CD14-positive monocyte (primary cell): ENCODE results near the gene PRRX2. TPM values are rescaled to one million over a fixed set of nuclear protein-coding genes. Genes with fewer than 3 reads are reported as not detected.

Experiments used
- DNase-seq, 3 donors: peaks; one replicate each; pipeline ENCODE4 v3.0.0-alpha.2; 2011 to 2022
- H2AFZ ChIP-seq: 2 replicates; pipeline ENCODE4 v1.6.0; 2012; ENCODE audit warnings: mild to moderate bottlenecking, low read depth, low read length, inconsistent platforms; ENCODE audit not compliant: insufficient read depth, poor library complexity, severe bottlenecking
- H3K27ac ChIP-seq, 2 donors: 1 replicate in 1 of 2; 2 replicates in 1 of 2; pipeline ENCODE4 v1.5.1; 2012 to 2013; ENCODE audit warnings: low read length in 2 of 2, control low read depth in 1 of 2, inconsistent platforms in 1 of 2, low read depth in 1 of 2, mild to moderate bottlenecking in 1 of 2
- H3K27me3 ChIP-seq, 2 donors: one replicate each; pipeline versions ENCODE4 v1.6.0 to v1.6.1; 2011 to 2013; ENCODE audit warnings: low read length in 2 of 2; ENCODE audit not compliant: control insufficient read depth in 2 of 2, insufficient read depth in 2 of 2
- H3K36me3 ChIP-seq, 2 donors: replicated peaks in 1 of 2; 1 replicate in 1 of 2; 2 replicates in 1 of 2; pipeline versions ENCODE4 v1.5.1 to v1.6.1; 2012 to 2013; ENCODE audit warnings: low read length in 2 of 2, control low read depth in 1 of 2, inconsistent platforms in 1 of 2, mild to moderate bottlenecking in 1 of 2; ENCODE audit not compliant: insufficient read depth in 2 of 2, control insufficient read depth in 1 of 2
- H3K4me1 ChIP-seq, 2 donors: 1 replicate in 1 of 2; 2 replicates in 1 of 2; pipeline versions ENCODE4 v1.5.1 to v1.6.1; 2012 to 2013; ENCODE audit warnings: low read length in 2 of 2, control low read depth in 1 of 2, inconsistent platforms in 1 of 2, mild to moderate bottlenecking in 1 of 2, moderate library complexity in 1 of 2; ENCODE audit not compliant: insufficient read depth in 2 of 2, control insufficient read depth in 1 of 2
- H3K4me2 ChIP-seq: replicated peaks from 2 replicates; pipeline ENCODE3; 2012; ENCODE audit warnings: low read length, moderate library complexity, mild to moderate bottlenecking; ENCODE audit not compliant: poor library complexity, severe bottlenecking; ENCODE audit errors: extremely low read depth
- H3K4me3 ChIP-seq, 3 experiments: fragments of 200-600 bp in 1 of 3; sonication (generic) in 1 of 3; replicated peaks in 1 of 3; 1 replicate in 2 of 3; 2 replicates in 1 of 3; pipeline ENCODE4 v1.5.1; 2011 to 2013; ENCODE audit warnings: low read length in 3 of 3, mild to moderate bottlenecking in 3 of 3, control low read depth in 2 of 3, low read depth in 2 of 3, inconsistent platforms in 1 of 3, moderate library complexity in 1 of 3
- H3K79me2 ChIP-seq: 2 replicates; pipeline ENCODE4 v1.6.0; 2012; ENCODE audit warnings: mild to moderate bottlenecking, control low read depth, inconsistent platforms, low read length, moderate library complexity; ENCODE audit not compliant: insufficient read depth
- H3K9ac ChIP-seq: 2 replicates; pipeline ENCODE4 v1.6.0; 2017; ENCODE audit warnings: low read length, mild to moderate bottlenecking; ENCODE audit not compliant: insufficient read depth, poor library complexity, severe bottlenecking
- H3K9me3 ChIP-seq, 2 donors: replicated peaks in 1 of 2; 1 replicate in 1 of 2; 2 replicates in 1 of 2; pipeline versions ENCODE4 v1.5.1 to v1.6.1; 2012 to 2013; ENCODE audit warnings: low read length in 2 of 2, control low read depth in 1 of 2; ENCODE audit not compliant: control insufficient read depth in 1 of 2, insufficient read depth in 1 of 2
- H4K20me1 ChIP-seq: 2 replicates; pipeline ENCODE4 v1.6.0; 2012; ENCODE audit warnings: mild to moderate bottlenecking, low read length, control low read depth, moderate library complexity; ENCODE audit not compliant: insufficient read depth
- H3K27ac Mint-ChIP-seq, 7 donors: one replicate each; pipeline ENCODE4 v1.8.0; 2020; ENCODE audit warnings: mild to moderate bottlenecking in 7 of 7, mixed read lengths in 7 of 7, moderate library complexity in 6 of 7, inconsistent platforms in 2 of 7
- H3K27me3 Mint-ChIP-seq, 3 donors: one replicate each; pipeline ENCODE4 v1.8.0; 2021 to 2022; ENCODE audit warnings: low read depth in 3 of 3, mild to moderate bottlenecking in 3 of 3, mixed read lengths in 3 of 3, moderate library complexity in 3 of 3, inconsistent platforms in 1 of 3
- H3K36me3 Mint-ChIP-seq, 2 donors: one replicate each; pipeline ENCODE4 v1.8.0; 2020; ENCODE audit warnings: mixed read lengths in 2 of 2, inconsistent platforms in 1 of 2, mild to moderate bottlenecking in 1 of 2
- H3K4me1 Mint-ChIP-seq: one replicate; pipeline ENCODE4 v1.8.0; 2020; ENCODE audit warnings: mild to moderate bottlenecking, mixed read lengths
- H3K4me3 Mint-ChIP-seq, 2 donors: one replicate each; pipeline ENCODE4 v1.8.0; 2020; ENCODE audit warnings: mild to moderate bottlenecking in 2 of 2, mixed read lengths in 2 of 2, moderate library complexity in 1 of 2
- H3K9me3 Mint-ChIP-seq, 7 donors: one replicate each; pipeline ENCODE4 v1.8.0; 2020 to 2022; ENCODE audit warnings: mixed read lengths in 7 of 7, mild to moderate bottlenecking in 6 of 7, moderate library complexity in 6 of 7, inconsistent platforms in 2 of 7
- WGBS: methylation state at CpG from one replicate; pipeline ENCODE4 v1.1.5; 2013; ENCODE audit warnings: missing lambda C conversion rate; ENCODE audit not compliant: insufficient coverage; 5-methylcytosine and 5-hydroxymethylcytosine counted together
- intact Hi-C, 2 donors: fragments of 100-400 bp; cut with micrococcal nuclease; formaldehyde crosslinking; loops; one replicate each; pipeline versions ENCODE4 v1.15.0 to v1.15.1; 2023
- polyA plus RNA-seq, 3 donors: library from polyadenylated mRNA; depleted of rRNA in 1 of 3; unstranded in 2 of 3; stranded (reverse) in 1 of 3; fragments of 300-500 nt in 2 of 3; fragments of >200 nt in 1 of 3; fragmentation: Illumina TruSeq in 2 of 3; gene quantifications; 1 replicate in 2 of 3; 2 replicates in 1 of 3; pipeline ENCODE4 v1.2.3, GENCODE V29; 2012 to 2021
- TF ChIP-seq, protein P1 (sequence below): fragments of 200-600 bp; IDR thresholded peaks from one replicate; pipeline ENCODE4 v1.8.0; 2022; ENCODE audit warnings: antibody characterized with exemption, mild to moderate bottlenecking

Gene PRRX2
- polyA plus RNA-seq, 3 donors, result not detected

- TF ChIP-seq, protein P1, sequence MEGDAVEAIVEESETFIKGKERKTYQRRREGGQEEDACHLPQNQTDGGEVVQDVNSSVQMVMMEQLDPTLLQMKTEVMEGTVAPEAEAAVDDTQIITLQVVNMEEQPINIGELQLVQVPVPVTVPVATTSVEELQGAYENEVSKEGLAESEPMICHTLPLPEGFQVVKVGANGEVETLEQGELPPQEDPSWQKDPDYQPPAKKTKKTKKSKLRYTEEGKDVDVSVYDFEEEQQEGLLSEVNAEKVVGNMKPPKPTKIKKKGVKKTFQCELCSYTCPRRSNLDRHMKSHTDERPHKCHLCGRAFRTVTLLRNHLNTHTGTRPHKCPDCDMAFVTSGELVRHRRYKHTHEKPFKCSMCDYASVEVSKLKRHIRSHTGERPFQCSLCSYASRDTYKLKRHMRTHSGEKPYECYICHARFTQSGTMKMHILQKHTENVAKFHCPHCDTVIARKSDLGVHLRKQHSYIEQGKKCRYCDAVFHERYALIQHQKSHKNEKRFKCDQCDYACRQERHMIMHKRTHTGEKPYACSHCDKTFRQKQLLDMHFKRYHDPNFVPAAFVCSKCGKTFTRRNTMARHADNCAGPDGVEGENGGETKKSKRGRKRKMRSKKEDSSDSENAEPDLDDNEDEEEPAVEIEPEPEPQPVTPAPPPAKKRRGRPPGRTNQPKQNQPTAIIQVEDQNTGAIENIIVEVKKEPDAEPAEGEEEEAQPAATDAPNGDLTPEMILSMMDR, result no peak
- intact Hi-C loops, result no loop called here
- H3K36me3 ChIP-seq, result no peaks in the 10 kb centered on the region
- Mint-ChIP-seq H3K4me3 (peak overlapping the region in 1 of 2 donors; percentile 4), H3K4me1 (no peaks in the 10 kb centered on the region), H3K36me3 (no peaks in the 10 kb centered on the region), H3K9me3 (peaks cover 0 to 3% (median 0%) of the 10 kb centered on the region in 7 donors), H3K27ac (no peak overlapping the region), H3K27me3 (peaks cover 25 to 35% (median 32%) of the 10 kb centered on the region in 3 donors)
- H3K4me1 ChIP-seq, result no peaks in the 10 kb centered on the region
- no peaks in the 10 kb centered on the region for H3K9me3 ChIP-seq
- H3K9ac ChIP-seq, result no peak overlapping the region
- H3K27ac ChIP-seq, result no peak overlapping the region
- peaks cover 0 to 20% of the 10 kb centered on the region in 2 donors for H3K27me3 ChIP-seq
- no peak overlapping the region for H3K4me3 ChIP-seq
- H3K4me2 ChIP-seq, result no peak overlapping the region
- no peak overlapping the region for H2AFZ ChIP-seq
- 74% methylated on average over 18 of the region's 19 CpGs for WGBS
- DNase-seq, result peak in 1 of 3 donors; percentile 12
- no peaks in the 10 kb centered on the region for H4K20me1 ChIP-seq
- H3K79me2 ChIP-seq, result no peaks in the 10 kb centered on the region
Measured at GRCh38 chr9:129702589-129703520, 37.4 kb downstream of the PRRX2 start.

GRCh38 chr9:129703667-129704355, 38.4 kb downstream of the PRRX2 start:
- H3K4me3 ChIP-seq, result no peak overlapping the region
- TF ChIP-seq, protein P1, result no peak
- H3K36me3 ChIP-seq, result no peaks in the 10 kb centered on the region
- intact Hi-C loops, result no loop called here
- no peak overlapping the region for H3K4me2 ChIP-seq
- peaks cover 0 to 11% of the 10 kb centered on the region in 2 donors for H3K27me3 ChIP-seq
- H3K79me2 ChIP-seq, result no peaks in the 10 kb centered on the region
- no peak for DNase-seq
- whole genome bisulfite sequencing, result 92% methylated on average over 14 of the region's 17 CpGs
- no peaks in the 10 kb centered on the region for H3K4me1 ChIP-seq
- Mint-ChIP-seq H3K36me3 (no peaks in the 10 kb centered on the region), H3K4me3 (no peak overlapping the region), H3K27me3 (peaks cover 17 to 30% (median 24%) of the 10 kb centered on the region in 3 donors), H3K9me3 (peaks cover 0 to 2% (median 0%) of the 10 kb centered on the region in 7 donors), H3K4me1 (no peaks in the 10 kb centered on the region), H3K27ac (no peak overlapping the region)
- H3K9me3 ChIP-seq, result no peaks in the 10 kb centered on the region
- H2AFZ ChIP-seq, result no peak overlapping the region
- no peaks in the 10 kb centered on the region for H4K20me1 ChIP-seq
- no peak overlapping the region for H3K9ac ChIP-seq
- H3K27ac ChIP-seq, result no peak overlapping the region
